GM06990 (cell line): Measurements from ENCODE around the gene SCNN1G.

Experiments used
- DNase-seq: peaks from one replicate; pipeline ENCODE4 v3.0.0-alpha.2; 2011; ENCODE audit not compliant: insufficient read length; ENCODE audit errors: extremely low read depth
- H3K27me3 ChIP-seq: replicated peaks from 2 replicates; pipeline ENCODE4 v1.6.0; 2011; ENCODE audit warnings: low read length; ENCODE audit not compliant: control insufficient read depth, insufficient read depth
- H3K36me3 ChIP-seq: 2 replicates; pipeline ENCODE4 v1.5.1; 2011; ENCODE audit warnings: low read length; ENCODE audit not compliant: control insufficient read depth, insufficient read depth
- H3K4me3 ChIP-seq: replicated peaks from 2 replicates; pipeline ENCODE4 v1.5.1; 2011; ENCODE audit warnings: low read depth, mild to moderate bottlenecking, control low read depth, low read length
- TF ChIP-seq, protein P1 (sequence below): IDR thresholded peaks from 2 replicates; pipeline ENCODE4 v1.5.1; 2011; ENCODE audit warnings: low read length, control low read depth, mild to moderate bottlenecking, inconsistent platforms; ENCODE audit not compliant: insufficient read depth, poor library complexity, severe bottlenecking

SCNN1G gene

DNA sequence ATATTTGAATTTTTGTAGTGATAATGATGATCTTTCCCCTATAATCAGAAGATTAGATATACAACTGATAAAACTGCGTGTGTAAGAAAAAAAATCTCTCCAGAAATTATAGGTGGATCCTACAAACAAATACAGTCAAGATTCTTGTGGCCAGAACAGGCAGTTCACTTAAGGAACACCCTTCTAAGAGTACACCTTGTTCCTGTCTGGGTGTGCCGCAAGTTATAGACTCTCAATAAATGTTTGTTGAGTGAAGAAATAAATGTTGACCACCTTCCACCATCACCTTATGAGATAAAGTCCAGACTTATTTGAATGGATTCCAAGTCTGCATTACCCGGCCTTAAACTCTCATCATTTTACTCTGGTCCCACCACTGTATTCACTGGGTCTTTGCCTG, 73.9 kb downstream of the SCNN1G start:
- Histone ChIP-seq H3K27me3 (no peaks in the 10 kb centered on the region), H3K36me3 (no peaks in the 10 kb centered on the region), H3K4me3 (no peak overlapping the region)
- TF ChIP-seq, protein P1, sequence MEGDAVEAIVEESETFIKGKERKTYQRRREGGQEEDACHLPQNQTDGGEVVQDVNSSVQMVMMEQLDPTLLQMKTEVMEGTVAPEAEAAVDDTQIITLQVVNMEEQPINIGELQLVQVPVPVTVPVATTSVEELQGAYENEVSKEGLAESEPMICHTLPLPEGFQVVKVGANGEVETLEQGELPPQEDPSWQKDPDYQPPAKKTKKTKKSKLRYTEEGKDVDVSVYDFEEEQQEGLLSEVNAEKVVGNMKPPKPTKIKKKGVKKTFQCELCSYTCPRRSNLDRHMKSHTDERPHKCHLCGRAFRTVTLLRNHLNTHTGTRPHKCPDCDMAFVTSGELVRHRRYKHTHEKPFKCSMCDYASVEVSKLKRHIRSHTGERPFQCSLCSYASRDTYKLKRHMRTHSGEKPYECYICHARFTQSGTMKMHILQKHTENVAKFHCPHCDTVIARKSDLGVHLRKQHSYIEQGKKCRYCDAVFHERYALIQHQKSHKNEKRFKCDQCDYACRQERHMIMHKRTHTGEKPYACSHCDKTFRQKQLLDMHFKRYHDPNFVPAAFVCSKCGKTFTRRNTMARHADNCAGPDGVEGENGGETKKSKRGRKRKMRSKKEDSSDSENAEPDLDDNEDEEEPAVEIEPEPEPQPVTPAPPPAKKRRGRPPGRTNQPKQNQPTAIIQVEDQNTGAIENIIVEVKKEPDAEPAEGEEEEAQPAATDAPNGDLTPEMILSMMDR = no peak
- no peak for DNase-seq

DNA sequence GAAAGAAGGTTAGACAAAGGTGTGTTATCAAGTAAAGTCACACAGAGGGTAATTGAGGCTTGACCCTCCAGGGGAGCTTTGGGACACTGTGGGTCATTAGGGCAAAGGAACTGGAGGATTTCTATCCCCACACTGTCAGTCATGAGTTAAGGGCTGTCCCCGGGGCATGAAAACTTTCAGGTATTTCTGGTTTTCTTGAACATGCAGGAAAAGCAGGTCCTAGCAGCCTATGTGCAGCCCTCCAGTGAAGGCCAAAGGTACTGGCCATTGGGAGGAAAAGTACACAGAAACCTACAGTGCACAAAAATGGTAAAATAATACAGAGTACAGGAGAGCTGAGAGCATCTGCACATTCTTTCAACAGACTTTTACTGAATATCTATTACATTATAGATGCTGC, 75.1 kb downstream of the SCNN1G start:
- no peak overlapping the region for H3K4me3 ChIP-seq

DNA sequence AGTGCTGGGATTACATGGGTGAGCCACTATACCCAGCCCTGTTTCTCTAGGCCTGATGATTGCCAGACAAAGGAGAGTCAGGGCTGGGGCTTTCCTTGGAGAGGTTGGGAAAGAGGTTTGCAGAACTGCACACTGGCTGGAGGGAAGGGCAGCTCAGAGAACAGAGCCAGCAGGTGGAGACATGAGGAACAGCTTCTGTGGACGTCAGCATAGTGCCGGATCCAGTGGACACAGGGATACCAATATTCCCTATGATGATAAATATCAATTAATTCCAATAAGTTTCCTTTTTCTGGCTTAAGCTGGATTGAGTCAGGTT, 76.3 kb downstream of the SCNN1G start:
- no peak overlapping the region for H3K4me3 ChIP-seq
- H3K36me3 ChIP-seq = no peaks in the 10 kb centered on the region
- TF ChIP-seq, protein P1 = no peak
- no peak for DNase-seq
- no peaks in the 10 kb centered on the region for H3K27me3 ChIP-seq

More for the DNA sequence above, 75.1 kb downstream of the SCNN1G start:
- TF ChIP-seq, protein P1 = no peak
- H3K27me3 ChIP-seq = no peaks in the 10 kb centered on the region
- no peaks in the 10 kb centered on the region for H3K36me3 ChIP-seq
- DNase-seq = no peak
